CD14-positive monocyte (primary cell): ENCODE measurements around the gene OTOG. TPM values are rescaled to one million over a fixed set of nuclear protein-coding genes. Genes with fewer than 3 reads are reported as not detected.
A peak's percentile ranks its signal among the peaks of the same experiment; 100 is the strongest.

Experiments
- DNase-seq, 3 donors: peaks; one replicate each; pipeline ENCODE4 v3.0.0-alpha.2; 2011 to 2022
- H2AFZ ChIP-seq: 2 replicates; pipeline ENCODE4 v1.6.0; 2012; ENCODE audit warnings: mild to moderate bottlenecking, low read depth, low read length, inconsistent platforms; ENCODE audit not compliant: insufficient read depth, poor library complexity, severe bottlenecking
- H3K27ac ChIP-seq, 2 donors: 1 replicate in 1 of 2; 2 replicates in 1 of 2; pipeline ENCODE4 v1.5.1; 2012 to 2013; ENCODE audit warnings: low read length in 2 of 2, control low read depth in 1 of 2, inconsistent platforms in 1 of 2, low read depth in 1 of 2, mild to moderate bottlenecking in 1 of 2
- H3K27me3 ChIP-seq, 2 donors: one replicate each; pipeline versions ENCODE4 v1.6.0 to v1.6.1; 2011 to 2013; ENCODE audit warnings: low read length in 2 of 2; ENCODE audit not compliant: control insufficient read depth in 2 of 2, insufficient read depth in 2 of 2
- H3K36me3 ChIP-seq, 2 donors: replicated peaks in 1 of 2; 1 replicate in 1 of 2; 2 replicates in 1 of 2; pipeline versions ENCODE4 v1.5.1 to v1.6.1; 2012 to 2013; ENCODE audit warnings: low read length in 2 of 2, control low read depth in 1 of 2, inconsistent platforms in 1 of 2, mild to moderate bottlenecking in 1 of 2; ENCODE audit not compliant: insufficient read depth in 2 of 2, control insufficient read depth in 1 of 2
- H3K4me1 ChIP-seq, 2 donors: 1 replicate in 1 of 2; 2 replicates in 1 of 2; pipeline versions ENCODE4 v1.5.1 to v1.6.1; 2012 to 2013; ENCODE audit warnings: low read length in 2 of 2, control low read depth in 1 of 2, inconsistent platforms in 1 of 2, mild to moderate bottlenecking in 1 of 2, moderate library complexity in 1 of 2; ENCODE audit not compliant: insufficient read depth in 2 of 2, control insufficient read depth in 1 of 2
- H3K4me2 ChIP-seq: replicated peaks from 2 replicates; pipeline ENCODE3; 2012; ENCODE audit warnings: low read length, moderate library complexity, mild to moderate bottlenecking; ENCODE audit not compliant: poor library complexity, severe bottlenecking; ENCODE audit errors: extremely low read depth
- H3K4me3 ChIP-seq, 3 experiments: fragments of 200-600 bp in 1 of 3; sonication (generic) in 1 of 3; replicated peaks in 1 of 3; 1 replicate in 2 of 3; 2 replicates in 1 of 3; pipeline ENCODE4 v1.5.1; 2011 to 2013; ENCODE audit warnings: low read length in 3 of 3, mild to moderate bottlenecking in 3 of 3, control low read depth in 2 of 3, low read depth in 2 of 3, inconsistent platforms in 1 of 3, moderate library complexity in 1 of 3
- H3K79me2 ChIP-seq: 2 replicates; pipeline ENCODE4 v1.6.0; 2012; ENCODE audit warnings: mild to moderate bottlenecking, control low read depth, inconsistent platforms, low read length, moderate library complexity; ENCODE audit not compliant: insufficient read depth
- H3K9ac ChIP-seq: 2 replicates; pipeline ENCODE4 v1.6.0; 2017; ENCODE audit warnings: low read length, mild to moderate bottlenecking; ENCODE audit not compliant: insufficient read depth, poor library complexity, severe bottlenecking
- H3K9me3 ChIP-seq, 2 donors: replicated peaks in 1 of 2; 1 replicate in 1 of 2; 2 replicates in 1 of 2; pipeline versions ENCODE4 v1.5.1 to v1.6.1; 2012 to 2013; ENCODE audit warnings: low read length in 2 of 2, control low read depth in 1 of 2; ENCODE audit not compliant: control insufficient read depth in 1 of 2, insufficient read depth in 1 of 2
- H4K20me1 ChIP-seq: 2 replicates; pipeline ENCODE4 v1.6.0; 2012; ENCODE audit warnings: mild to moderate bottlenecking, low read length, control low read depth, moderate library complexity; ENCODE audit not compliant: insufficient read depth
- H3K27ac Mint-ChIP-seq, 7 donors: one replicate each; pipeline ENCODE4 v1.8.0; 2020; ENCODE audit warnings: mild to moderate bottlenecking in 7 of 7, mixed read lengths in 7 of 7, moderate library complexity in 6 of 7, inconsistent platforms in 2 of 7
- H3K27me3 Mint-ChIP-seq, 3 donors: one replicate each; pipeline ENCODE4 v1.8.0; 2021 to 2022; ENCODE audit warnings: low read depth in 3 of 3, mild to moderate bottlenecking in 3 of 3, mixed read lengths in 3 of 3, moderate library complexity in 3 of 3, inconsistent platforms in 1 of 3
- H3K36me3 Mint-ChIP-seq, 2 donors: one replicate each; pipeline ENCODE4 v1.8.0; 2020; ENCODE audit warnings: mixed read lengths in 2 of 2, inconsistent platforms in 1 of 2, mild to moderate bottlenecking in 1 of 2
- H3K4me1 Mint-ChIP-seq: one replicate; pipeline ENCODE4 v1.8.0; 2020; ENCODE audit warnings: mild to moderate bottlenecking, mixed read lengths
- H3K4me3 Mint-ChIP-seq, 2 donors: one replicate each; pipeline ENCODE4 v1.8.0; 2020; ENCODE audit warnings: mild to moderate bottlenecking in 2 of 2, mixed read lengths in 2 of 2, moderate library complexity in 1 of 2
- H3K9me3 Mint-ChIP-seq, 7 donors: one replicate each; pipeline ENCODE4 v1.8.0; 2020 to 2022; ENCODE audit warnings: mixed read lengths in 7 of 7, mild to moderate bottlenecking in 6 of 7, moderate library complexity in 6 of 7, inconsistent platforms in 2 of 7
- WGBS: methylation state at CpG from one replicate; pipeline ENCODE4 v1.1.5; 2013; ENCODE audit warnings: missing lambda C conversion rate; ENCODE audit not compliant: insufficient coverage; 5-methylcytosine and 5-hydroxymethylcytosine counted together
- intact Hi-C, 2 donors: fragments of 100-400 bp; cut with micrococcal nuclease; formaldehyde crosslinking; loops; one replicate each; pipeline versions ENCODE4 v1.15.0 to v1.15.1; 2023
- polyA plus RNA-seq, 3 donors: library from polyadenylated mRNA; depleted of rRNA in 1 of 3; unstranded in 2 of 3; stranded (reverse) in 1 of 3; fragments of 300-500 nt in 2 of 3; fragments of >200 nt in 1 of 3; fragmentation: Illumina TruSeq in 2 of 3; gene quantifications; 1 replicate in 2 of 3; 2 replicates in 1 of 3; pipeline ENCODE4 v1.2.3, GENCODE V29; 2012 to 2021
- TF ChIP-seq, protein P1 (sequence below): fragments of 200-600 bp; IDR thresholded peaks from one replicate; pipeline ENCODE4 v1.8.0; 2022; ENCODE audit warnings: antibody characterized with exemption, mild to moderate bottlenecking

OTOG gene
- polyA plus RNA-seq, 3 donors, result not detected

- Histone ChIP-seq H4K20me1 (no peaks in the 10 kb centered on the region), H3K4me2 (no peak overlapping the region), H3K9me3 (no peaks in the 10 kb centered on the region), H3K27ac (no peak overlapping the region), H3K4me1 (no peaks in the 10 kb centered on the region), H2AFZ (no peak overlapping the region), H3K9ac (no peak overlapping the region), H3K79me2 (no peaks in the 10 kb centered on the region), H3K4me3 (no peak overlapping the region), H3K36me3 (no peaks in the 10 kb centered on the region), H3K27me3 (no peaks in the 10 kb centered on the region)
- Mint-ChIP-seq H3K27me3 (peaks cover 3 to 9% (median 5%) of the 10 kb centered on the region in 3 donors), H3K27ac (no peak overlapping the region), H3K36me3 (no peaks in the 10 kb centered on the region), H3K9me3 (peaks cover 0 to 3% (median 0%) of the 10 kb centered on the region in 7 donors), H3K4me3 (no peak overlapping the region), H3K4me1 (no peaks in the 10 kb centered on the region)
- intact Hi-C loops, result no loop called here
- peak in 1 of 3 donors; percentile 1 for DNase-seq
- 92% methylated on average over 8 of the region's 16 CpGs for WGBS
- TF ChIP-seq, protein P1, sequence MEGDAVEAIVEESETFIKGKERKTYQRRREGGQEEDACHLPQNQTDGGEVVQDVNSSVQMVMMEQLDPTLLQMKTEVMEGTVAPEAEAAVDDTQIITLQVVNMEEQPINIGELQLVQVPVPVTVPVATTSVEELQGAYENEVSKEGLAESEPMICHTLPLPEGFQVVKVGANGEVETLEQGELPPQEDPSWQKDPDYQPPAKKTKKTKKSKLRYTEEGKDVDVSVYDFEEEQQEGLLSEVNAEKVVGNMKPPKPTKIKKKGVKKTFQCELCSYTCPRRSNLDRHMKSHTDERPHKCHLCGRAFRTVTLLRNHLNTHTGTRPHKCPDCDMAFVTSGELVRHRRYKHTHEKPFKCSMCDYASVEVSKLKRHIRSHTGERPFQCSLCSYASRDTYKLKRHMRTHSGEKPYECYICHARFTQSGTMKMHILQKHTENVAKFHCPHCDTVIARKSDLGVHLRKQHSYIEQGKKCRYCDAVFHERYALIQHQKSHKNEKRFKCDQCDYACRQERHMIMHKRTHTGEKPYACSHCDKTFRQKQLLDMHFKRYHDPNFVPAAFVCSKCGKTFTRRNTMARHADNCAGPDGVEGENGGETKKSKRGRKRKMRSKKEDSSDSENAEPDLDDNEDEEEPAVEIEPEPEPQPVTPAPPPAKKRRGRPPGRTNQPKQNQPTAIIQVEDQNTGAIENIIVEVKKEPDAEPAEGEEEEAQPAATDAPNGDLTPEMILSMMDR, result no peak
Measured at GRCh38 chr11:17600316-17601255, 53.5 kb downstream of the OTOG start.

DNA sequence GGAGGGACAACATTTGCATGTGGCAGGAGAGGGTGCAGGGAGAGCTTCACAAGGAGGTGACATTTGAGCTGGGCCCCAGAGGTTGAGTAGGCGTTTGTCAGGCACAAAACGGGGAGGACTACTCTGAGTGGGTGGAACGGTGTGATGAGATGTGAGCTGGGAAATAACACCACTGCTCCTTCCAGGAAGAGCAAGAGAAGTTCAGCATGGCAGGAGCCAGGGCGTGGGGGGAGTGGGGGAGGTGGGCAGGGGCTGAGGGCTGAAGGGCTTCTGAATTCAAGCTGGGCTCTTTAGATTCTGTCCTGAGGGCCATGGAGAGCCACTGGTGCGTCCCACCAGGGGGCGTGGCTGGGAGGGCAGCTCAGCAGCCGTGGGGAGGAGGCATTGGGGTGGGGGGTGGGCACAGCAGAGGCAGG is 54.2 kb downstream of the OTOG start:
- no peaks in the 10 kb centered on the region for H3K9me3 ChIP-seq

More for the DNA sequence above, 54.2 kb downstream of the OTOG start:
- Histone ChIP-seq H3K4me2 (no peak overlapping the region), H3K36me3 (no peaks in the 10 kb centered on the region), H3K79me2 (no peaks in the 10 kb centered on the region), H2AFZ (no peak overlapping the region), H4K20me1 (no peaks in the 10 kb centered on the region), H3K27ac (no peak overlapping the region), H3K9ac (no peak overlapping the region), H3K27me3 (no peaks in the 10 kb centered on the region), H3K4me1 (no peaks in the 10 kb centered on the region), H3K4me3 (no peak overlapping the region)
- 80% methylated on average over 4 of the region's 7 CpGs for WGBS
- H3K36me3 Mint-ChIP-seq, result no peaks in the 10 kb centered on the region
- peaks cover 0 to 1% (median 0%) of the 10 kb centered on the region in 7 donors for H3K9me3 Mint-ChIP-seq
- H3K4me1 Mint-ChIP-seq, result no peaks in the 10 kb centered on the region
- no peak overlapping the region for H3K4me3 Mint-ChIP-seq
- no peak overlapping the region for H3K27ac Mint-ChIP-seq
- peaks cover 2 to 9% (median 5%) of the 10 kb centered on the region in 3 donors for H3K27me3 Mint-ChIP-seq
- TF ChIP-seq, protein P1, result no peak
- DNase-seq, result no peak
- intact Hi-C loops, result no loop called here
